ENCODE results near the gene UTP15.

Gene UTP15

DNA sequence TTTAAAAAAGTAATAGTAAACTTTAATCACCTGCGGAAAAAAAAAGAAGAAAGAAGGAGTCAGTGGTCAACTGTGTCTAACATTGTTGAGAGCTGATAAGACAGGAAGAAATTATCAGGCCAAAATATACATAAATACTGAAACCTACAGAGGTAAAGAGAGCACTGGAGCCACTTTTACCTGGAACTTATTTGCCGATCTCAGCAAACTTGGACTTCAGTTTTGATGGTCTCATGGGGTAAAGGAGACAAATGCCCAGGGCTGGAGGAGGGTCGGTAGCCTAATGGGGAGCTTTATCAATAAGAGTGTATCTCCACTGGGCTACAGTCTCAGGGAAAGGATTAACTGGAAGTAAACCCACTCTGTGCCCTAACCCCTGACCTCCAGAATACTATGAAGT, 33.8 kb downstream of the UTP15 start:
- H3K9me3 ChIP-seq (ENCODE audit: control insufficient read depth, low read length): no peaks in the 10 kb centered on the region
- no peak overlapping the region for H3K4me3 ChIP-seq (ENCODE audit: insufficient read depth, low read depth, low read length, poor library complexity, severe bottlenecking)
- H3K36me3 ChIP-seq (ENCODE audit: control insufficient read depth, insufficient read depth, low read length): no peaks in the 10 kb centered on the region
- H3K4me1 ChIP-seq (ENCODE audit: control insufficient read depth, insufficient read depth, low read length, poor library complexity, severe bottlenecking): no peaks in the 10 kb centered on the region
- no peak for DNase-seq
- no peaks in the 10 kb centered on the region for H3K27me3 ChIP-seq (replicated peaks; ENCODE audit: control insufficient read depth, insufficient read depth, low read length, poor library complexity, severe bottlenecking)
- no peak overlapping the region for H3K27ac ChIP-seq (ENCODE audit: insufficient read depth, low read length, poor library complexity, severe bottlenecking)

DNA sequence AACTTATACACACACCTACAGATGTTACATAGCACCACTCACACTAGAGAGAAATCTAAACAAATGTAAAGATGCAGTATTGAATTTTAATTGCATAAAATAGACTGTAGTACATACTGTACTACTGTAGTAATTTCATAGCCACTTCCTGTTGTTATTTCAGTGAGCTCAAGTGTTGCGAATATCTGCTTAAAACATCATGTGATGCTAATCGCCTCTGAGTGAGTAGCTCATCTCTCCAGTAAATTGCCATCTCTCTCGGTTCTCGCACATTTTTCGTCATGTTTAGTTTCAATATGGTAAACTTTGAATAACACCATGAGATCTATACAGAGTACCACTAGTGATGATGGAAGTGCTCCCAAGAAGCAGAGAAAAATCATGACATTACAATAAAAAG, 38.5 kb downstream of the UTP15 start:
- H3K4me1 ChIP-seq (ENCODE audit: control insufficient read depth, insufficient read depth, low read length, poor library complexity, severe bottlenecking): no peaks in the 10 kb centered on the region
- H3K27ac ChIP-seq (ENCODE audit: insufficient read depth, low read length, poor library complexity, severe bottlenecking): no peak overlapping the region
- no peaks in the 10 kb centered on the region for H3K27me3 ChIP-seq (replicated peaks; ENCODE audit: control insufficient read depth, insufficient read depth, low read length, poor library complexity, severe bottlenecking)
- H3K9me3 ChIP-seq (ENCODE audit: control insufficient read depth, low read length): no peaks in the 10 kb centered on the region
- no peaks in the 10 kb centered on the region for H3K36me3 ChIP-seq (ENCODE audit: control insufficient read depth, insufficient read depth, low read length)
- DNase-seq: no peak
- no peak overlapping the region for H3K4me3 ChIP-seq (ENCODE audit: insufficient read depth, low read depth, low read length, poor library complexity, severe bottlenecking)

- Histone ChIP-seq H3K9me3 (ENCODE audit: control insufficient read depth, low read length) (no peaks in the 10 kb centered on the region), H3K27me3 (replicated peaks; ENCODE audit: control insufficient read depth, insufficient read depth, low read length, poor library complexity, severe bottlenecking) (no peaks in the 10 kb centered on the region), H3K4me3 (ENCODE audit: insufficient read depth, low read depth, low read length, poor library complexity, severe bottlenecking) (no peak overlapping the region), H3K4me1 (ENCODE audit: control insufficient read depth, insufficient read depth, low read length, poor library complexity, severe bottlenecking) (no peaks in the 10 kb centered on the region), H3K36me3 (ENCODE audit: control insufficient read depth, insufficient read depth, low read length) (no peaks in the 10 kb centered on the region), H3K27ac (ENCODE audit: insufficient read depth, low read length, poor library complexity, severe bottlenecking) (no peak overlapping the region)
- no peak for DNase-seq
Measured at GRCh38 chr5:73605223-73606087, 39.9 kb downstream of the UTP15 start.

DNA sequence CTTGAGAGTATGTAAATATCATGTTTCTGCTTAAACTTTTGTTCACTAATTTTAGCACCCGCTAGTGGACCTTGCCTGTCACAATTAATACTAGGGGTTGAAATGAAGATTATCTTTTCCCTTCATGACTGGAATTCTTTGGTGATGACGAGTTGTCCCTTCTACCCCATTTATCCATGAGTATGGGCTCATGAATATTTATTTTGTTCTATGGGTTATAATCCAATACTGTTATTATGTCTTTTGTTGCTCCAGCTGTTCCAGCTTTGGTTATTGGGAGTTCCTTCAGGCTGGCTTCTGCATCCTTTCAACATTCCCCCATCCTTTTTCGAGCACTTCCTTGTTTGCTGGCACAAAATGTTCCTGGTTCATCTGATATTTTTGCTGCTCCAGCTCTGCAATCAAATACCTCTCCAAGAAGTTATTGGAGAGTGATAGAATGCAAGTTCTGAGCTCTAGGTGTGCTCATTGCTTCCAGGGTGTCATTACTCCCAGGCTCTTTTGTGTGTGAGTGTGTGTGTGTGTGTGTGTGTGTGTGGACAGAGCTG, 40.7 kb downstream of the UTP15 start:
- Histone ChIP-seq H3K4me1 (ENCODE audit: control insufficient read depth, insufficient read depth, low read length, poor library complexity, severe bottlenecking) (no peaks in the 10 kb centered on the region), H3K27ac (ENCODE audit: insufficient read depth, low read length, poor library complexity, severe bottlenecking) (no peak overlapping the region), H3K9me3 (ENCODE audit: control insufficient read depth, low read length) (no peaks in the 10 kb centered on the region), H3K27me3 (replicated peaks; ENCODE audit: control insufficient read depth, insufficient read depth, low read length, poor library complexity, severe bottlenecking) (no peaks in the 10 kb centered on the region), H3K4me3 (ENCODE audit: insufficient read depth, low read depth, low read length, poor library complexity, severe bottlenecking) (no peak overlapping the region), H3K36me3 (ENCODE audit: control insufficient read depth, insufficient read depth, low read length) (no peaks in the 10 kb centered on the region)
- no peak for DNase-seq

DNA sequence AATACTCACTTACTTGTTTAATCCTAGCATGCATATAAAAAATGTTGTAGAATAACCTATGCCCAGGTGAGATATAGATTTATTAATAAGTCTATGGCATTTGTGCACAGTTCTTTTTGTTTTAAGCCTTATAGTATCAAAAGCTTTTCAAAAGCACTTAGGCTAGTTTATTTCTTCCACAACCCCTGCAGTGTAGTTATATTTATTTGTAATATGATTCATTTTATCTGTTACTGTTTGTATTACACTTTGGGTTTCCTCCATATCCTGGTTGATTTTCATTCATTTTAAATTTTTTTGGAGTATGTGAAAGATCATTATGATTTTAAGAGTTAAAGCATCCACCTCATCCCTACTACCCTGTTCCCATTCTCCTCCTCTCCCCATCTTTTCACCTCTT, 41.7 kb downstream of the UTP15 start:
- Histone ChIP-seq H3K4me1 (ENCODE audit: control insufficient read depth, insufficient read depth, low read length, poor library complexity, severe bottlenecking) (no peaks in the 10 kb centered on the region), H3K9me3 (ENCODE audit: control insufficient read depth, low read length) (no peaks in the 10 kb centered on the region), H3K4me3 (ENCODE audit: insufficient read depth, low read depth, low read length, poor library complexity, severe bottlenecking) (no peak overlapping the region), H3K27ac (ENCODE audit: insufficient read depth, low read length, poor library complexity, severe bottlenecking) (no peak overlapping the region), H3K27me3 (replicated peaks; ENCODE audit: control insufficient read depth, insufficient read depth, low read length, poor library complexity, severe bottlenecking) (no peaks in the 10 kb centered on the region), H3K36me3 (ENCODE audit: control insufficient read depth, insufficient read depth, low read length) (no peaks in the 10 kb centered on the region)
- no peak for DNase-seq

DNA sequence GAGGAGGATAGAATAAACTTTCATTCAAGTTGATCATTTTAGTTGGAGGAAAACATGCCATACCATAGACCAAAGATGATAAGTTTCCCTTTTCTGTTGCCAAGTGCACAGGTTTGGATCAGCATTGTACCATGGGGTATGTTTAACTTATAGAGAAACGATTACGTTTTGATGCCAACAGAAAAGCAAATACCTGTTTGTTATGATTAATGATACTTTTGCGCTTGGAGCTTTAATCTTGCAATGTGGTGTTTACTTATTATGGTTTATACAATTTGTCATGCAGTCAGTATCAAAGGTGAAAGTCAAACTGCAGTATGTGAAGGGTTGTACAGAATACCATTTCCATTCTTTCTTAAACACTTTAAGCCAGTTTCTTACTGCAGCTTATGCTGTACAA, 47.3 kb downstream of the UTP15 start:
- no peaks in the 10 kb centered on the region for H3K4me1 ChIP-seq (ENCODE audit: control insufficient read depth, insufficient read depth, low read length, poor library complexity, severe bottlenecking)
- no peak for DNase-seq
- no peaks in the 10 kb centered on the region for H3K9me3 ChIP-seq (ENCODE audit: control insufficient read depth, low read length)
- H3K27ac ChIP-seq (ENCODE audit: insufficient read depth, low read length, poor library complexity, severe bottlenecking): no peak overlapping the region
- no peak overlapping the region for H3K4me3 ChIP-seq (ENCODE audit: insufficient read depth, low read depth, low read length, poor library complexity, severe bottlenecking)
- H3K27me3 ChIP-seq (replicated peaks; ENCODE audit: control insufficient read depth, insufficient read depth, low read length, poor library complexity, severe bottlenecking): no peaks in the 10 kb centered on the region
- H3K36me3 ChIP-seq (ENCODE audit: control insufficient read depth, insufficient read depth, low read length): no peaks in the 10 kb centered on the region

DNA sequence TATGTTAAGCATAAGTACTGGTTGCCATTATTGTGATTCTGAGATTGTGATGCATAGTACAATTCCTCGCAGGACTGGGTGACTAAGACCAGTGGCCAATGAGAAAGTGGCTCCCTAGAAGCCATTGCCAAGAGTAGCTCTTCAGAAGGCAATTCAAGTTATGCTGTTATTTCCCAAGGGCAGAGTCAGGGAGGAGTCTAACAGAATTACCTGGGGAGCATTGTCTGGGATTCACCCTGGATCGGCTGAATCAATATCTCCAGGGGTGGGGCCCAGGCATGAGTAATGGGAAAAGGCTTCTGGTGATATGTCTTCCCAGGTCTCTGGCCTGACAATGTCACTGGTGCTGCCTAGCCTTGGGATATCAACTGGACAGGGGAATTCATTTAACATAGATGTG, 49.5 kb downstream of the UTP15 start:
- H3K36me3 ChIP-seq (ENCODE audit: control insufficient read depth, insufficient read depth, low read length): no peaks in the 10 kb centered on the region
- no peaks in the 10 kb centered on the region for H3K4me1 ChIP-seq (ENCODE audit: control insufficient read depth, insufficient read depth, low read length, poor library complexity, severe bottlenecking)
- DNase-seq: no peak
- no peak overlapping the region for H3K4me3 ChIP-seq (ENCODE audit: insufficient read depth, low read depth, low read length, poor library complexity, severe bottlenecking)
- H3K27me3 ChIP-seq (replicated peaks; ENCODE audit: control insufficient read depth, insufficient read depth, low read length, poor library complexity, severe bottlenecking): no peaks in the 10 kb centered on the region
- no peaks in the 10 kb centered on the region for H3K9me3 ChIP-seq (ENCODE audit: control insufficient read depth, low read length)
- H3K27ac ChIP-seq (ENCODE audit: insufficient read depth, low read length, poor library complexity, severe bottlenecking): no peak overlapping the region

DNA sequence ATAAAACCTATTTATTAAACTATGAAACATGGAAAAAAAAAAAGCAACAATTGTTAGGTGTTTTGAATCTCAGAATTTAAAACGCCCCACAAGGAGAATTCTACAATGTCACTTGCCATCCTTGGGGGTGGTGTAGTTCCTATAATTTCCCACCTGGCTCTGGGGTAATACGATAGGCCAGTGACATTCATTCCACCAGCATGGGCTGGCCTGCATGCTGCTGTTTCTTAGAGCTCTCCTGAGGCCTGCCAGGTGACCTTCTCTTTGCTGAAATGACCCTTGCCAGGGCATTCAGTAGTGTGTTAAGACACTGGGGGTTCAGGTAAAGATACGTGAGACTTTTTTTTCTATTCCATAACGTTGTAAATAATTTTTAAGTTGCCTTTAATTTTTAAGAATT, 50.4 kb downstream of the UTP15 start:
- no peaks in the 10 kb centered on the region for H3K36me3 ChIP-seq (ENCODE audit: control insufficient read depth, insufficient read depth, low read length)
- DNase-seq: no peak
- H3K4me3 ChIP-seq (ENCODE audit: insufficient read depth, low read depth, low read length, poor library complexity, severe bottlenecking): no peak overlapping the region
- H3K4me1 ChIP-seq (ENCODE audit: control insufficient read depth, insufficient read depth, low read length, poor library complexity, severe bottlenecking): no peaks in the 10 kb centered on the region
- H3K27me3 ChIP-seq (replicated peaks; ENCODE audit: control insufficient read depth, insufficient read depth, low read length, poor library complexity, severe bottlenecking): no peaks in the 10 kb centered on the region
- H3K9me3 ChIP-seq (ENCODE audit: control insufficient read depth, low read length): no peaks in the 10 kb centered on the region
- no peak overlapping the region for H3K27ac ChIP-seq (ENCODE audit: insufficient read depth, low read length, poor library complexity, severe bottlenecking)

GRCh38 chr5:73617510-73618279, 52.2 kb downstream of the UTP15 start:
- Histone ChIP-seq H3K27me3 (replicated peaks; ENCODE audit: control insufficient read depth, insufficient read depth, low read length, poor library complexity, severe bottlenecking) (no peaks in the 10 kb centered on the region), H3K36me3 (ENCODE audit: control insufficient read depth, insufficient read depth, low read length) (no peaks in the 10 kb centered on the region), H3K4me3 (ENCODE audit: insufficient read depth, low read depth, low read length, poor library complexity, severe bottlenecking) (no peak overlapping the region), H3K4me1 (ENCODE audit: control insufficient read depth, insufficient read depth, low read length, poor library complexity, severe bottlenecking) (no peaks in the 10 kb centered on the region), H3K27ac (ENCODE audit: insufficient read depth, low read length, poor library complexity, severe bottlenecking) (no peak overlapping the region), H3K9me3 (ENCODE audit: control insufficient read depth, low read length) (no peaks in the 10 kb centered on the region)
- no peak for DNase-seq
